HEK293T (cell line): ENCODE results near the gene SFTPA1.

Experiments
- ARNT ChIP-seq: fragments of 450-650 bp; IDR thresholded peaks from 2 replicates; pipeline ENCODE4 v1.6.1; 2017; ENCODE audit warnings: mild to moderate bottlenecking
- BHLHE40 ChIP-seq: fragments of 450-650 bp; IDR thresholded peaks from 2 replicates; pipeline ENCODE4 v1.6.1; 2016; ENCODE audit warnings: mild to moderate bottlenecking, moderate library complexity, borderline replicate concordance
- CTBP1 ChIP-seq: fragments of 450-650 bp; IDR thresholded peaks from 2 replicates; pipeline ENCODE4 v1.6.1; 2016; ENCODE audit warnings: borderline replicate concordance
- FOXK2 ChIP-seq: fragments of 450-650 bp; IDR thresholded peaks from 2 replicates; pipeline ENCODE4 v1.6.1; 2016; ENCODE audit warnings: mild to moderate bottlenecking
- FOXM1 ChIP-seq: fragments of 450-650 bp; IDR thresholded peaks from 2 replicates; pipeline ENCODE4 v1.6.1; 2017; ENCODE audit warnings: mild to moderate bottlenecking, borderline replicate concordance
- HDGF ChIP-seq: fragments of 450-650 bp; IDR thresholded peaks from 2 replicates; pipeline ENCODE4 v1.6.1; 2017; ENCODE audit warnings: antibody characterized with exemption, borderline replicate concordance
- L3MBTL2 ChIP-seq: fragments of 450-650 bp; conservative IDR thresholded peaks from 2 replicates; pipeline ENCODE4 v1.6.1; 2016; ENCODE audit warnings: mild to moderate bottlenecking
- LEF1 ChIP-seq: fragments of 450-650 bp; IDR thresholded peaks from 2 replicates; pipeline ENCODE4 v1.6.1; 2017; ENCODE audit warnings: mild to moderate bottlenecking, borderline replicate concordance
- SP1 ChIP-seq: fragments of 450-650 bp; IDR thresholded peaks from 2 replicates; pipeline ENCODE4 v1.6.1; 2017
- SUZ12 ChIP-seq: fragments of 450-650 bp; IDR thresholded peaks from 2 replicates; pipeline ENCODE4 v1.6.1; 2016; ENCODE audit warnings: mild to moderate bottlenecking
- TARDBP ChIP-seq: fragments of 450-650 bp; IDR thresholded peaks from 2 replicates; pipeline ENCODE4 v1.6.1; 2016
- TF ChIP-seq, protein P1 (sequence below): fragments of 450-650 bp; IDR thresholded peaks from 2 replicates; pipeline ENCODE4 v1.6.1; 2016

DNA sequence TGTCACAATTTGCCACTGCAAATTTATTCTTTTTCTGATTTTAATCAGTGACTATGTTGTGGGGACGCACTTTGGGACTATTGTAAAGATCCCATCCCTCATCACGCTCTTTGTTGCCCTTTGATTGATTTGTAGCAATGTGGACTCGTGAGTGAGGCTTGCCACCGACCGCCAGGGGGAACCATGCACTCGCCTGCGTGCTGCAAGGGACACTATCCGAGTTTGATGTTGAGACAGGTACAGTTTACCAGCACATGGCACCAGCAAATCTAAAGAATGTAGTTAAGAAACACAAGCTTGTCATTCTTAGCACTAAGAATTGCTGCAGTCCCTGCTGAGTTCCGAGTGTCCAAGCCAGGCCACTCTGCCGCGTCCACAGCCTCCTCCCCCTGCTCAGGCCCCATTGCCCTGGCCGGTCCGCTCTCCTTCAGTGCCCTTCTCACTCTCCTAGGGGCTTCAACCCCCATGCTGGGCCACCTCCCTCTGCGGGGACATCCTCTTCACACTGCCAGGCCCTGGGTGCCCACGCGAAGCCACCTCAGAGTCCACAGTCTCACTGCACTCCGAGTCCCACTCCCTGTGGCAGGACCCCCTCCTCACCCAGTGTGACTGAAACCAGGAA lies 48.5 kb upstream of the SFTPA1 start:
- TF ChIP-seq SP1 (no peak), SUZ12 (no peak), TARDBP (no peak), ARNT (no peak), BHLHE40 (no peak), FOXM1 (no peak), HDGF (no peak), L3MBTL2 (no peak), CTBP1 (no peak), LEF1 (no peak), FOXK2 (no peak)
- TF ChIP-seq, protein P1, sequence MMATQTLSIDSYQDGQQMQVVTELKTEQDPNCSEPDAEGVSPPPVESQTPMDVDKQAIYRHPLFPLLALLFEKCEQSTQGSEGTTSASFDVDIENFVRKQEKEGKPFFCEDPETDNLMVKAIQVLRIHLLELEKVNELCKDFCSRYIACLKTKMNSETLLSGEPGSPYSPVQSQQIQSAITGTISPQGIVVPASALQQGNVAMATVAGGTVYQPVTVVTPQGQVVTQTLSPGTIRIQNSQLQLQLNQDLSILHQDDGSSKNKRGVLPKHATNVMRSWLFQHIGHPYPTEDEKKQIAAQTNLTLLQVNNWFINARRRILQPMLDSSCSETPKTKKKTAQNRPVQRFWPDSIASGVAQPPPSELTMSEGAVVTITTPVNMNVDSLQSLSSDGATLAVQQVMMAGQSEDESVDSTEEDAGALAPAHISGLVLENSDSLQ = peak; percentile 78
